Heart left ventricle (tissue), 16 donors: Measurements from ENCODE around the gene KLF9. TPM values are rescaled to one million over a fixed set of nuclear protein-coding genes. Genes with fewer than 3 reads are reported as not detected.

Experiments
- ATAC-seq, 4 donors: fragments of 200-7000 bp; cut with Tn5 transposase; one replicate each; pipeline ENCODE4 v1.9.1; 2020 to 2022; ENCODE audit warnings: moderate library complexity in 4 of 4, mild to moderate bottlenecking in 3 of 4, moderate number of reproducible peaks in 1 of 4
- DNase-seq, 5 donors: peaks; one replicate each; pipeline ENCODE4 v3.0.0-alpha.2; 2020
- H3K27ac ChIP-seq, 12 donors: fragments of 200-600 bp; sonication (generic) in 4 of 12; one replicate each; pipeline versions ENCODE4 v1.5.0 to v1.8.0; 2016 to 2022; ENCODE audit warnings: mild to moderate bottlenecking in 2 of 12
- H3K27me3 ChIP-seq, 9 donors: fragments of 200-600 bp; sonication (generic) in 2 of 9; one replicate each; pipeline versions ENCODE4 v1.5.1 to v1.8.0; 2016 to 2022; ENCODE audit warnings: mild to moderate bottlenecking in 3 of 9
- H3K36me3 ChIP-seq, 9 donors: fragments of 200-600 bp; sonication (generic) in 2 of 9; one replicate each; pipeline versions ENCODE4 v1.5.0 to v1.8.0; 2018 to 2022; ENCODE audit warnings: mild to moderate bottlenecking in 2 of 9
- H3K4me1 ChIP-seq, 12 donors: fragments of 200-600 bp; sonication (generic) in 4 of 12; one replicate each; pipeline versions ENCODE4 v1.5.0 to v1.8.0; 2016 to 2022; ENCODE audit warnings: mild to moderate bottlenecking in 3 of 12
- H3K4me3 ChIP-seq, 12 donors: fragments of 200-600 bp; sonication (generic) in 4 of 12; one replicate each; pipeline versions ENCODE4 v1.5.0 to v1.8.0; 2017 to 2022; ENCODE audit warnings: mild to moderate bottlenecking in 9 of 12, moderate library complexity in 4 of 12
- H3K9me3 ChIP-seq, 12 donors: fragments of 200-600 bp; sonication (generic) in 4 of 12; one replicate each; pipeline versions ENCODE4 v1.5.0 to v1.8.0; 2016 to 2022; ENCODE audit warnings: mild to moderate bottlenecking in 1 of 12
- CTCF ChIP-seq, 12 donors: fragments of 200-600 bp; sonication (generic) in 4 of 12; IDR thresholded peaks; one replicate each; pipeline versions ENCODE4 v1.5.0 to v1.8.0; 2018 to 2022; ENCODE audit warnings: antibody characterized with exemption in 12 of 12, mild to moderate bottlenecking in 5 of 12
- POLR2A ChIP-seq, 2 donors: fragments of 450-650 bp; IDR thresholded peaks; one replicate each; pipeline ENCODE4 v1.6.1; 2017; ENCODE audit warnings: antibody characterized with exemption in 2 of 2, mild to moderate bottlenecking in 2 of 2, moderate library complexity in 2 of 2
- WGBS, 4 donors: extraction: QIAGEN DNeasy Blood & Tissue Kit in 2 of 4; methylation state at CpG; one replicate each; pipeline versions ENCODE4 v1.1.5 to v1.1.7; 2013 to 2018; 5-methylcytosine and 5-hydroxymethylcytosine counted together
- intact Hi-C, 10 donors: fragments of 100-400 bp; cut with DNase I; formaldehyde crosslinking; loops; one replicate each; pipeline versions ENCODE4 v1.11.1 to v1.14.2; 2022
- polyA plus RNA-seq, 2 donors: library from polyadenylated mRNA; stranded (reverse); fragments of 200-250 nt; gene quantifications; one replicate each; pipeline ENCODE4 v1.2.3, GENCODE V29; 2013
- total RNA-seq, 9 donors: library from RNA; depleted of rRNA in 2 of 9; stranded (reverse); fragments of >200 nt in 2 of 9; fragmentation: NEBNext Ultra II Directional in 3 of 9; extraction: Animal tissue kit (Norgen Biotek cat#: 25700) in 3 of 9; gene quantifications; one replicate each; pipeline versions ENCODE4 v1.1.0 to v1.2.4, GENCODE V29; 2016 to 2023
- donor health status: ischemic (EF 13 %, LVEDD 7.1; RV severe dilation, severe dysfunction).
- donor health status: healthy with polysubstance abuse.
- donor health status: DM: no; HTN: yes; CAD: no.
- donor health status: DM: no; HTN: no; CAD: no.
- donor health status: ischemic (EF 25% LVEDD 6.9; RV normal size, moderate dysfunction).
- donor health status: ischemic (EF 25% LVEDD 5.7; RV mildly dilated, moderate dysfunction).
- donor health status: healthy.
- donor health status: DM: yes; HTN: yes; CAD: no.
- donor health status: ischemic (EF 35%, LVEDD 5.7; RV mildly dilated, moderate dysfunction).
- donor health status: nonischemic (EF 11% LVEDD 7.7; RV severe dilation, severe dysfunction).
- donor health status: DM: yes; HTN: yes; CAD: no.
- donor health status: PGD.
- donor health status: ischemic (EF 29% LVEDD 5.4; RV normal size, mild dysfunction).
- donor health status: nonischemic (EF 23%, LVEDD 6.1; RV moderate dilation, normal function).

Gene KLF9
- total and polyA plus RNA-seq, 11 donors: 25.8 to 74.8 (median 46.0) TPM

- ATAC-seq (no peak), DNase-seq (no peak)
- 83 to 88% (median 85%) methylated on average over 17 of the region's 17 CpGs for WGBS, 4 donors
- Histone ChIP-seq H3K36me3 (no peaks in the 10 kb centered on the region), H3K4me1 (peaks cover 0 to 19% (median 8%) of the 10 kb centered on the region in 12 donors), H3K27me3 (no peaks in the 10 kb centered on the region), H3K27ac (peak overlapping the region in 3 of 12 donors; percentile 17 to 28 (median 20)), H3K9me3 (no peaks in the 10 kb centered on the region), H3K4me3 (peak overlapping the region in 2 of 12 donors; percentile 1 to 16)
- TF ChIP-seq POLR2A (IDR thresholded peaks at IDR 0.05): no peak
- TF ChIP-seq CTCF (IDR thresholded peaks at IDR 0.05): no peak
- intact Hi-C loops: no loop called here
Measured at GRCh38 chr9:70374962-70375618, 39.4 kb downstream of the KLF9 start.

- Histone ChIP-seq H3K9me3 (no peaks in the 10 kb centered on the region), H3K27me3 (no peaks in the 10 kb centered on the region), H3K4me3 (no peak overlapping the region), H3K36me3 (no peaks in the 10 kb centered on the region), H3K27ac (no peak overlapping the region), H3K4me1 (no peaks in the 10 kb centered on the region)
- intact Hi-C loops: no loop called here
- DNase-seq: no peak
- 86 to 96% (median 92%) methylated on average over 6 of the region's 6 CpGs for WGBS, 4 donors
- TF ChIP-seq POLR2A (IDR thresholded peaks at IDR 0.05) (no peak), CTCF (IDR thresholded peaks at IDR 0.05) (no peak)
- no peak for ATAC-seq
Measured at GRCh38 chr9:70367305-70367930, 47.0 kb downstream of the KLF9 start.

GRCh38 chr9:70363760-70364159, 50.7 kb downstream of the KLF9 start:
- Histone ChIP-seq H3K27ac (no peak overlapping the region), H3K36me3 (peaks cover 0 to under 1% (median 0%) of the 10 kb centered on the region in 9 donors), H3K9me3 (no peaks in the 10 kb centered on the region), H3K4me1 (no peaks in the 10 kb centered on the region), H3K27me3 (no peaks in the 10 kb centered on the region), H3K4me3 (no peak overlapping the region)
- TF ChIP-seq POLR2A (IDR thresholded peaks at IDR 0.05) (no peak), CTCF (IDR thresholded peaks at IDR 0.05) (no peak)
- DNase-seq (no peak), ATAC-seq (no peak)
- intact Hi-C loops: no loop called here
- 97 to 99% (median 99%) methylated on average over 7 of the region's 7 CpGs for WGBS, 4 donors

GRCh38 chr9:70362952-70363351, 51.5 kb downstream of the KLF9 start:
- H3K36me3 ChIP-seq: peaks cover 0 to 6% (median 0%) of the 10 kb centered on the region in 9 donors
- intact Hi-C loops: no loop called here
- ATAC-seq (no peak), DNase-seq (no peak)
- TF ChIP-seq POLR2A (IDR thresholded peaks at IDR 0.05) (no peak), CTCF (IDR thresholded peaks at IDR 0.05) (no peak)
- H3K27me3 ChIP-seq: no peaks in the 10 kb centered on the region
- WGBS, 4 donors: 84 to 92% (median 86%) methylated on average over 7 of the region's 7 CpGs
- no peak overlapping the region for H3K27ac ChIP-seq
- H3K4me1 ChIP-seq: no peaks in the 10 kb centered on the region
- H3K9me3 ChIP-seq: no peaks in the 10 kb centered on the region
- no peak overlapping the region for H3K4me3 ChIP-seq
